HG02763 (cell line): ENCODE data around the gene FTH1.
"Not testable (repeated sequence)": the region's sequence is repeated elsewhere in the genome, so short reads cannot be mapped to it uniquely, and the experiment has no call there.

Source experiments
- ATAC-seq: cut with Tn5 transposase; IDR thresholded peaks from one replicate; pipeline ENCODE4 v1.9.1; 2021; ENCODE audit warnings: mild to moderate bottlenecking, moderate library complexity; ENCODE audit not compliant: unreplicated experiment

FTH1 gene

GRCh38 chr11:61978703-61979661 is 11.5 kb upstream of the FTH1 start:
- ATAC-seq: no peak

DNA sequence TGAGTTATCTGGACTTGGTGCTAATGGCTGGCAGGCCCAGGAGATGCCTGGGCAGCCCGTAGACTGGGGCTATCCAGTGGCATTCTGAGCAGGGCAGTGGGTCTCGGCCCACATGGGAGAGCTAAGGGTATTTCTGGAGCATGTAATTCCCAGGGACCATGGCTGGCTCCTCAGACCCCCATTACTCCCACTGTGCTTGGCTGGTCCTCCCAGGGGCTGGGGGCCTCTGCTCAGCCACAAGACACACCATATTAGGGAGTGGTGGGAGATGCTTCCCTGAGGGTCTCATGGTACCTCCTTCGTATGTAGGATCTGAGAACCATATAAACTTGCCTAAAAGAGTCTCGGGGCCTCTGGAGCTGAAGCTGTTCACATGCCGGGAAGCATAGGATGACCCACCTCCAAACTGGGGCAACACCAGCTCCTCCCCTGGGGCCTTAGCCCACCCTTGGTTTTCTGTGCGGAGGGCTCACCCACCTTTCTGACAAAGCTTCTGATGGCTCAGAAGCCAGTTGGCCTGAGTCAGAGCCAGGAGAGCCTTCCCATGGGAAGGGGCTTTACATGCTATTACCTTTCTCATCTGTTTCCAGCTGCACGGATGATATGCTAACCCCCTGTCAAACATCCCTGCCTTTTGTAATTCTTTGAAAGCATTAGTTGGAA is 9.5 kb upstream of the FTH1 start:
- no peak for ATAC-seq

GRCh38 chr11:61976420-61976800 is 9.0 kb upstream of the FTH1 start:
- no peak for ATAC-seq

DNA sequence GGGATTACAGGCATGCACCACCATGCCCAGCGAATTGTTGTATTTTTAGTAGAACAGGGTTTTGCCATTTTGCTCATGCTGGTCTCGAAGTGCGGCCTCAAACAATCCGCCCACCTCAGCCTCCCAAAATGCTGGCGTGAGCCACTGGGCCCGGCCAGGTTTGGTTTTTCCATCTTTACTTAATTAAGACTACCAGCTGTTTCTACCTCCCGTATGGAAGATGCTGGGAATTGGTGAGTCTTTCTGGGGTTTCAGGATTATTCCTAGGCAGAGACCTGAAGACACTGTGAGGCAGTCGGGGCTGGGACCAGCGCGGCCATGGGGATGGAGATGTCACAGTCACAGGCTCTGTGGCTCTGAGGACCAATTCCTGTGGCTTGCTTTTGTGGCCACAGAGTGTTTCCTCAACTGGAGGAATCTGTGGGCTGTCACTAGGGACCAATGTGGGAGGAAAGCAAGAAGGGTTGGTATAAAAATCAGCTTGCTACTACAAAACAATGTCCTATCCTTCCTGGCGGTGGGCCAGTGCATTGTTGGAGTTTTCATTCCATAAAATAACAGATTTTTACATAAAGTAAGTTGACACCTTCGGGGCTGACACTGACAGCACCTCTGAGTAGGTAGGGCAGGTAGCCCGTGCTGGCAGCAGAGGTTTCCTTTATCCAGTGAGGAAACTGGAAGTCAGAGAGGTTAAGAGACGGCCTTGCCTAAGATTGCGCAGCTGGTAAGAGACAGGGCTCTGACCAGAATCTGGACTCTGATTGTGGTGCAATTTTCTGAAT is 8.4 kb upstream of the FTH1 start:
- no peak for ATAC-seq

DNA sequence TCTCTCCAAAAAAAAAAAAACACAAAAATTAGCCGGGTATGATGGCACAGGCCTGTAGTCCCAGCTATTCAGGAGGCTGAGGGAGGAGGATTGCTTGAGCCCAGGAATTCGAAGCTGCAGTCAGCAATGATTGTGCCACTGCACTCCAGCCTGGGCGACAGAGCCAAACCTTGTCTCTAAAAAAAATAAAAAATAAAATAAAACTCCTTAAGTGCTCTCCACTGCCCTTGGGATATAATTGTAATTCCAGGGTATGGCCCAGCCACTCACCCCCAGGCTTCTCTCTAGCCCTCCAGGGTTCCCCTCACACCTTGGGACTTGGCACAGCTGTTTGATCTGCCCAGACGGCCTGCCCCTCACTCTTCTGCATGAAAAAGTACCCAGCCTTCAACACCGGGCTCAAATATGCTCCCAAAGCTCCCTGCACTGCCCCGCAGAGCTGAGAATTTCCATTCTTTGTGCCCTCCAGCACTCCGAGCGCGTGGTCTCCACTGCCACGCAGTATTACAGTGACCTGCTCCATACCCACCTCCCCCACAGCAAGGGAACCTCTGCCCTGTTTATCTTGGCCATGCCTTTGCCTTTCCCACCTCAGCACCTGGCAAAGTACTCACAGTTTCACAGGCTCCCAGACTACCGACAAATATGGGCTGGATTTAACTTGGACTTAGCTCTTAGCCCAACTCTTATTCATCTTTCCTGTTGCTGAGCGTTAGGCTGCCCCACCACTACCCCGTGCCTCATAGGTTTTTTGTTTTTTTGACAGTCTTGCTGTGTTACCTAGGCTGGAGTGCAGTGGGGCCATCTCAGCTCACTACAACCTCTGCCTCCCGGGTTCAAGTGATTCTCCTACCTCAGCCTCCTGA is 7.6 kb upstream of the FTH1 start:
- ATAC-seq: no peak

DNA sequence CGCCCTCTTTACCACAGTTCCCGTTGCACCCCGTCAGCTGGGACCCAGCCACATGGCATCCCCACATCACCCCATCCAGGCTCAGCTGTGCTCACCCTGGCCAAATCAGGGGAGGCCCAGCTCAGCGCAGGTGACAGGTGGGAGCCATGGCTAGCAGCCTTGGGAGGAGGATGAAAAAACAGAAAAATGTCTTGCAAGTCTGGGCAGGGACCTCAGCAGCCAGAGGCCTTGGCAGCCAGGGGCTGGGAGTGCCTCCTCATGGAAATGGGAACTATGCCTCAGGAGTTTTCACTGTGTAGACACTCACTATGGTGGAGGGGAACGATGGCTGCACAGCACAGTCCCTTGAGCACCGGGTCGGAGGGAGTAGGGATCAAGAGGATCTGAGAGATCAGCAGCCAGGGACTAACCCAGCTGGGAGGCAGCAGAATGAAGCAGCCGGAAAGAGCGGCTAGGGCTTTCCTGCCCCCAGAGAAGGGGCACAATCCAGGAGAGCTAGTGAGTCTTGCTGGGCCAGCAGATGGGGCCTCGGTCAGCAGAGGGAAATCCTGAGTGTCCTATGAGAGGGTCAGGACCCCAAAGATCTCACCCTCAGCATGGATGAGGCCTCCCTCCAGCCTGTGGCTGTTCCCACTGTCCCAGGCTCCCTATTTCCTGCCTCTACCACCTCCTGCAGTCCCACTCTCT is 6.2 kb upstream of the FTH1 start:
- ATAC-seq: no peak

GRCh38 chr11:61972672-61973475 is 5.4 kb upstream of the FTH1 start:
- no peak for ATAC-seq

GRCh38 chr11:61972112-61972671 is 4.8 kb upstream of the FTH1 start:
- ATAC-seq: no peak

DNA sequence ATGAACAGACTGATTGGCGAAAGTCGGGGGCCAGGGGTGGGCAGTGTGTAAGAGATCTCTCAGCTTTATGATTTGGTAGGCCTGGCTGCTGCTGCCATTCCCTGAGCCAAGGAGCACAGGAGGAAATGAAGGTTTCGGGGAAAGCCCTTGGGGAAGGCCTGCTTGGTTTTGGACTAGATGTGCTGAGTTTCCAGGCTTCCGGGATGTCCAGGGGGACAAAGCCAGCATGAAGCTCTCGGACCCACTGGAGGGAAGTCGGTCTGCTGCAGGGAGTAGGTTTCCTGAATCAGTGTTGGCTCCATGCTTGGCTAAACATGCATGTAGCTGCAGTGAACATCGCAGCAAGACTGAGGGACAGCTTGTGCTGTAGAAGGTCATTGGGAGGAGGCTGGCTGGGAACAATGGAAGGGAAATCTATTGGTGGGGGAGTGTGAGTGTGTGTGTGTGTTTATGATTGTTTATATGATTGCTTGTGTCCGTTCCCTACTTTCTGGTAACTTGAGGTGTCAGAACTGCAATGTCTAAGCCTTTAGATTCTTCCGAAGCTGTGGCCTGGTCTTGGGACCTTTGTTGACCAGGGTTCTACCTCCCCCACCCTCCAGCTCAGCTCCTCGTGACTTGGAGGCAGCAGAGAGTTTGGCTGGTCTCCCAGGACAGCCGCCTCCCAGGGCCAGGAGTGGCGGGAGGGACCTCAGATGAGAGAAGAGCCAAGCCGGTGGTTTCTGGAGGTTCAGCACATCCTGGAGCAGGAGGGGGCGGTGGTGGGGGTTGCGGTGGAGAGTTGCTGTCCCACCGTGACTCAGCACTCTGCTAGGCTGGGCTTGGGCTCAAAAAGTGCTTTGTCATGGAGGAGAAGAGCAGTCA is 4.0 kb upstream of the FTH1 start:
- no peak for ATAC-seq

DNA sequence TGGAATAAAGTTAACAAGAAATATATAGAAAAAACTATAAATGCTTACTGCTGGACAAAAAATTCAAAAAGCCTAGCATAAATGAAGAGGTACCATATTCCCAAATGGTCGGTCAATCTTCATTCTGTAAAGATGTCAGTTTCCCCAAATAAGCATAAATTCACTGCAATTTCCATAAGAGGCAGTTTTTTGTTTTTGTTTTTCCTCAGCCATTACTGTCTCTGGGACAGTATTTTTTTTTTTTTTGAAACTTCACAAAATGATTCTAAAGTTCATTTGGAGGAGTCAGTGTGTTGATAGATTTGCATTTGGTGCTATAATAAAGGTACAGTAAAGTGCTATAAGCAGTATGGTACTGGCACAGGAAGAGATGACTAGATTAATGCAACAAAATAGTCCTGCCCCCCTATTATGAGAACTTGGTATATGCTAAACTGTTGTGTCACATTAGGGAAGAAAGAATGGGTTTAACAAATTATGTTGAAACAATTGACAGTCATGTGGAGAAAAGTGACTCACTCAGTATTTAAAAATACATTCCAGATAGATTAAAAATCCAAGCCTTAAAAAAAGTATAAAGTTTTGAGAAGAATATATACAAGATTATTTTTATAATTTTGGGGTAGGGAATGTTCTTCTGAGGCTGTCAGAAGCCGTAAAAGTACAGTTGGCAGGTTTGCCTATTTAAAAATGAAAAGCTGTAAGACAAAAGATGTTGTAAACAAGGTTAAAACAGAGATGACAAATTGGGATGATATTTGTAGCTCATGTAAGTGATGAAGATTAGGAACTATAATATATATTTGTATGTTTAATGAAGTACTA is 2.6 kb upstream of the FTH1 start:
- ATAC-seq: no peak

DNA sequence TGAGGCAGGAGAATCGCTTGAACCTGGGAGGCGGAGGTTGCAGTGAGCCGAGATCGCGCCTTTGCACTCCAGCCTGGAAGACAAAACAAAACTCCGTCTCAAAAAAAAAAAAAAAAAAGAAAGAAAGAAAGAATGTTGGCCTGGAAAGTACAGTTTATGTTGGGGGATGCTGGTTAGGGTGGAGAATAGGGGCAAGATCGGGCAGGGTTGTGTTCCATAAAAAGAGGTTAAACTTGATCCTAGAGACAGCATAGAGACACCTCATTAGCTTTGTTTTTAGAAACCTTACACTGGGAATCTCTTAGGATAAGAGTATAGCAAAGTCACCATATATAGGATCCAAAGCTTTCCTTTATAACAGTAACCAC is 1.9 kb upstream of the FTH1 start:
- ATAC-seq: no peak

DNA sequence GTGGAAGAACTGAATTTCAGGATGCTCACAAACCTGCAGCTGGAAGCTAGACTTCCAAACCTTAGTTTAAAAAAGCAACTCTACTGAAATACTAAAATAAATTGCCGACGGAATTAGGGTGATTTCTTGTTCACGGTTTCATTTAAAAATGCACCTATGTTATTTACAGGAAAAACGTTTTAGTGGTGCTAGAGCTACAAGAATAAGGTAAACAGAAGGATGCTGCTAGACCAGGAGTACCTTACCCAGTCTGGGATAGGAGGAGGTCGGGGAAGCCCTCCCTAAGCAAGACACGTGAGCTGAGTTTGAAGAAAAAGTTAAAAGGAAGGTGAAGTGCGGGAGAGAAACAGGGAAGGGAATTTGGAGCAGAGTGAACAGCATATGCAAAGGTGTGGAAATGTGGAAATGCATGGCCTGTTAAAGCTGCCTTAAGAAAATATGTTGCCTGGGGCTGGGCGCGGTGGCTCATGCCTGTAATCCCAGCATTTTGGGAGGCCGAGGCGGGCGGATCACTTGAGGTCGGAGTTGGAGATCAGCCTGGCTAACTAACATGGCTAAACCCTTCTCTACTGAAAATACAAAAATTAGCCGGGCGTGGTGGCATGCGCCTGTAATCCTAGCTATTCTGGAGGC is 1.4 kb upstream of the FTH1 start:
- ATAC-seq: no peak

GRCh38 chr11:61967924-61968757 is 707 bp upstream of the FTH1 start:
- ATAC-seq: peak; percentile 18

- ATAC-seq: no peak
These were observed 709 bp downstream of the FTH1 start for GRCh38 chr11:61966734-61967115.

DNA sequence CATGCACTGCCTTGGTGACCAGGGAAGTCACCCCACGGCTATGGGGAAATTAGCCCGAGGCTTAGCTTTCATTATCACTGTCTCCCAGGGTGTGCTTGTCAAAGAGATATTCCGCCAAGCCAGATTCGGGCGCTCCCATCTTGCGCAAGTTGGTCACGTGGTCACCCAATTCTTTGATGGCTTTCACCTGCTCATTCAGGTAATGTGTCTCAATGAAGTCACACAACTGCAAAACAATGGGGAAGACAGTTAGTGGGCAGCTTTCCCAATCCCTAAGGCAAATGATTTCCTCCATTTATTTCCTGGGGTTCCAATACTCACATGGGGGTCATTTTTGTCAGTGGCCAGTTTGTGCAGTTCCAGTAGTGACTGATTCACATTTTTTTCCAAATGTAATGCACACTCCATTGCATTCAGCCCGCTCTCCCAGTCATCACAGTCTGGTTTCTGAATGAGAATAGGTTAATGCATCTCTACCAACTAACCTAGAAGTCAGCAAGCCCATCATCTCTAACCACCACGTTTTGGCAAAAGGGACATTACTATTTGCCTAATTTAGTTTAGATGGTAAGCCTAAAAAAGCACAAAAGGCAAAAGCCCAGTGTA is 2.7 kb downstream of the FTH1 start:
- not testable (repeated sequence) for ATAC-seq
